NCI-H524 treated with DMSO at 0.1 percent for 48 hours (cell line): Measurements from ENCODE around the gene MRPL32.

Experiments
- DNase-seq: peaks from one replicate; lab custom pipeline; 2025; lab: John Stamatoyannopoulos, UW

MRPL32 gene

GRCh38 chr7:42964849-42965805, 33.0 kb downstream of the MRPL32 start:
- no peak for DNase-seq

- DNase-seq, result no peak
Observed at GRCh38 chr7:42967391-42967790, 35.2 kb downstream of the MRPL32 start.

- no peak for DNase-seq
Observed at GRCh38 chr7:42972699-42973500, 40.7 kb downstream of the MRPL32 start.

GRCh38 chr7:42976371-42976770, 44.2 kb downstream of the MRPL32 start:
- DNase-seq, result no peak

DNA sequence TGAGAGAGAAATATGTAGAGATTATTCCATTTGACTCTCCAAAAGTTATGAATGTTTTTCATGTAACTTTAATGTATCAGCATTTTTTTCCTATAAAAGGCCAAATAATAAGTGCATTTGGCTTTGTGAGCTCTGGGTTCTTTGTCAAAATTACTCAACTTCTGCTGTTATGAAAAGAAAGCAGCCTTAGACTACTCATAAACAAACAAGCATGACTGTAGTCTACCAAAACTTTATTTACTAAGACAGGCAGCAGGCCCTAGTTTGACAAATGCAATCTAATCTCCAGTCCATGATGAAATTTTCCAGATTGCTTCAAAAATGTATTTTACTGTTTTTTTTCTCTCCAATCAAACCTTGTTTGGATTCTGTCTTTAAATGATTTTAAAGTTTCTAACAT, 46.3 kb downstream of the MRPL32 start:
- no peak for DNase-seq

- no peak for DNase-seq
Observed at GRCh38 chr7:42980084-42980483, 47.9 kb downstream of the MRPL32 start.

- no peak for DNase-seq
Observed at GRCh38 chr7:42980514-42980913, 48.3 kb downstream of the MRPL32 start.

GRCh38 chr7:42981601-42982000, 49.4 kb downstream of the MRPL32 start:
- DNase-seq, result no peak

- no peak for DNase-seq
Observed at GRCh38 chr7:42982604-42983115, 50.5 kb downstream of the MRPL32 start.

- no peak for DNase-seq
Observed at GRCh38 chr7:42984137-42984536, 52.0 kb downstream of the MRPL32 start.

- no peak for DNase-seq
Observed at GRCh38 chr7:42986213-42986612, 54.0 kb downstream of the MRPL32 start.

- DNase-seq, result no peak
Observed at GRCh38 chr7:42986781-42987248, 54.6 kb downstream of the MRPL32 start.
